Keratinocyte (primary cell): Measurements from ENCODE around the gene IL12RB2. TPM values are rescaled to one million over a fixed set of nuclear protein-coding genes. Genes with fewer than 3 reads are reported as not detected.

Source experiments
- DNase-seq: peaks from one replicate; pipeline ENCODE4 v3.0.0-alpha.2; 2011; ENCODE audit warnings: low read depth, missing footprints, low spot score
- FAIRE-seq: peaks from 2 replicates; lab custom pipeline; 2011; peaks lifted over from hg19 to GRCh38; lab: Jason Lieb, UNC
- H2AFZ ChIP-seq: 2 replicates; pipeline ENCODE4 v1.6.0; 2012; ENCODE audit warnings: low read length, control low read depth, inconsistent platforms; ENCODE audit not compliant: control insufficient read depth
- H3K27ac ChIP-seq: 2 replicates; pipeline ENCODE4 v1.5.1; 2011; ENCODE audit warnings: low read length; ENCODE audit not compliant: control insufficient read depth, insufficient read depth
- H3K27me3 ChIP-seq: 3 replicates; pipeline ENCODE4 v1.6.0; 2011; ENCODE audit warnings: low read length; ENCODE audit not compliant: control insufficient read depth, insufficient read depth; ENCODE audit errors: extremely low read depth
- H3K36me3 ChIP-seq, 2 experiments: 2 replicates in 1 of 2; 3 replicates in 1 of 2; pipeline ENCODE4 v1.5.1; 2011; ENCODE audit warnings: low read length in 2 of 2, mild to moderate bottlenecking in 1 of 2; ENCODE audit not compliant: control insufficient read depth in 2 of 2, insufficient read depth in 2 of 2; ENCODE audit errors: extremely low read depth in 1 of 2
- H3K4me1 ChIP-seq: 3 replicates; pipeline ENCODE4 v1.5.1; 2011; ENCODE audit warnings: low read length; ENCODE audit not compliant: control insufficient read depth, insufficient read depth; ENCODE audit errors: extremely low read depth
- H3K4me2 ChIP-seq: 3 replicates; pipeline ENCODE4 v1.6.0; 2011; ENCODE audit warnings: low read depth, low read length; ENCODE audit not compliant: control insufficient read depth, insufficient read depth; ENCODE audit errors: extremely low read depth
- H3K4me3 ChIP-seq, 3 experiments: fragments of 200-600 bp in 1 of 3; sonication (generic) in 1 of 3; 2 replicates in 2 of 3; 3 replicates in 1 of 3; pipeline ENCODE4 v1.5.1; 2011 to 2016; ENCODE audit warnings: low read length in 3 of 3, mild to moderate bottlenecking in 3 of 3, control low read depth in 2 of 3, inconsistent platforms in 1 of 3, low read depth in 1 of 3, mixed read lengths in 1 of 3, mixed run types in 1 of 3, moderate library complexity in 1 of 3; ENCODE audit not compliant: control insufficient read depth in 2 of 3, insufficient read depth in 2 of 3; ENCODE audit errors: extremely low read depth in 1 of 3
- H3K79me2 ChIP-seq: 2 replicates; pipeline ENCODE4 v1.6.0; 2012; ENCODE audit warnings: low read length; ENCODE audit not compliant: control insufficient read depth, insufficient read depth
- H3K9ac ChIP-seq: 3 replicates; pipeline ENCODE4 v1.6.0; 2011; ENCODE audit warnings: low read length; ENCODE audit not compliant: control insufficient read depth, insufficient read depth; ENCODE audit errors: extremely low read depth
- H3K9me1 ChIP-seq: 3 replicates; pipeline ENCODE4 v1.6.0; 2011; ENCODE audit warnings: low read length; ENCODE audit not compliant: control insufficient read depth, insufficient read depth; ENCODE audit errors: extremely low read depth
- H3K9me3 ChIP-seq: 2 replicates; pipeline ENCODE4 v1.5.1; 2012; ENCODE audit warnings: low read depth, low read length; ENCODE audit not compliant: control insufficient read depth
- H4K20me1 ChIP-seq: 3 replicates; pipeline ENCODE4 v1.6.0; 2011; ENCODE audit warnings: low read length; ENCODE audit not compliant: control insufficient read depth, insufficient read depth; ENCODE audit errors: extremely low read depth
- EZH2 ChIP-seq: IDR thresholded peaks from one replicate; pipeline ENCODE4 v1.6.1; 2012; ENCODE audit warnings: inconsistent platforms, mild to moderate bottlenecking, low read length, moderate library complexity
- dilution Hi-C: fragments of 300-500 bp; cut with MboI; formaldehyde crosslinking; loops from one replicate; pipeline ENCODE4 v1.7.0; 2020; ENCODE audit warnings: low sequenced_read_pairs; ENCODE audit not compliant: extremely low pct_ligation_motif_present
- polyA plus RNA-seq, 5 experiments: library from polyadenylated mRNA; depleted of rRNA in 3 of 5; stranded (reverse) in 3 of 5; stranded (forward) in 1 of 5; unstranded in 1 of 5; fragments of >200 nt; gene quantifications; 1 replicate in 1 of 5; 2 replicates in 3 of 5; 3 replicates in 1 of 5; pipeline versions ENCODE4 v1.2.1 to v1.2.3, GENCODE V29; 2011 to 2012; ENCODE audit warnings: missing spikeins in 2 of 5, low read depth in 1 of 5, low replicate concordance in 1 of 5
- TF ChIP-seq, protein P1 (sequence below), 3 experiments: IDR thresholded peaks in 1 of 3; conservative IDR thresholded peaks in 1 of 3; optimal IDR thresholded peaks in 1 of 3; 2 replicates in 2 of 3; 3 replicates in 1 of 3; pipeline versions ENCODE3 to v1.5.1; 2011; ENCODE audit warnings: low read length in 3 of 3, mild to moderate bottlenecking in 3 of 3, moderate library complexity in 2 of 3, control low read depth in 1 of 3, inconsistent platforms in 1 of 3; ENCODE audit not compliant: insufficient read depth in 2 of 3; ENCODE audit errors: extremely low read depth in 1 of 3

Gene IL12RB2
- polyA plus RNA-seq, 1 donor (not counting 4 experiments of a cell fraction or from before 2014, with no cell fraction given), result 0.63 TPM

- peaks cover 15% of the 10 kb centered on the region for H3K4me1 ChIP-seq
- no peaks in the 10 kb centered on the region for H3K36me3 ChIP-seq
- DNase-seq, result no peak
- peak overlapping the region; percentile 19 for H2AFZ ChIP-seq
- H3K27me3 ChIP-seq, result no peaks in the 10 kb centered on the region
- dilution Hi-C loops, result no loop called here
- H3K9ac ChIP-seq, result no peak overlapping the region
- no peak for TF ChIP-seq EZH2
- TF ChIP-seq, protein P1, sequence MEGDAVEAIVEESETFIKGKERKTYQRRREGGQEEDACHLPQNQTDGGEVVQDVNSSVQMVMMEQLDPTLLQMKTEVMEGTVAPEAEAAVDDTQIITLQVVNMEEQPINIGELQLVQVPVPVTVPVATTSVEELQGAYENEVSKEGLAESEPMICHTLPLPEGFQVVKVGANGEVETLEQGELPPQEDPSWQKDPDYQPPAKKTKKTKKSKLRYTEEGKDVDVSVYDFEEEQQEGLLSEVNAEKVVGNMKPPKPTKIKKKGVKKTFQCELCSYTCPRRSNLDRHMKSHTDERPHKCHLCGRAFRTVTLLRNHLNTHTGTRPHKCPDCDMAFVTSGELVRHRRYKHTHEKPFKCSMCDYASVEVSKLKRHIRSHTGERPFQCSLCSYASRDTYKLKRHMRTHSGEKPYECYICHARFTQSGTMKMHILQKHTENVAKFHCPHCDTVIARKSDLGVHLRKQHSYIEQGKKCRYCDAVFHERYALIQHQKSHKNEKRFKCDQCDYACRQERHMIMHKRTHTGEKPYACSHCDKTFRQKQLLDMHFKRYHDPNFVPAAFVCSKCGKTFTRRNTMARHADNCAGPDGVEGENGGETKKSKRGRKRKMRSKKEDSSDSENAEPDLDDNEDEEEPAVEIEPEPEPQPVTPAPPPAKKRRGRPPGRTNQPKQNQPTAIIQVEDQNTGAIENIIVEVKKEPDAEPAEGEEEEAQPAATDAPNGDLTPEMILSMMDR (optimal IDR thresholded peaks at IDR 0.05 in 1 of 3, IDR thresholded peaks at IDR 0.05 in 1 of 3, conservative IDR thresholded peaks at IDR 0.05 in 1 of 3; ENCODE audit: extremely low read depth in 1 of 3, insufficient read depth in 2 of 3, low read length in 3 of 3), result no peak
- no peaks in the 10 kb centered on the region for H3K79me2 ChIP-seq
- H4K20me1 ChIP-seq, result no peaks in the 10 kb centered on the region
- no peaks in the 10 kb centered on the region for H3K9me3 ChIP-seq
- no peak overlapping the region for H3K4me2 ChIP-seq
- H3K27ac ChIP-seq, result no peak overlapping the region
- no peaks in the 10 kb centered on the region for H3K9me1 ChIP-seq
- FAIRE-seq, result no peak
- no peak overlapping the region for H3K4me3 ChIP-seq
Measured at GRCh38 chr1:67367370-67368045, 59.8 kb downstream of the IL12RB2 start.

- H3K27ac ChIP-seq, result no peak overlapping the region
- H3K4me1 ChIP-seq, result peaks cover 15% of the 10 kb centered on the region
- no peaks in the 10 kb centered on the region for H3K79me2 ChIP-seq
- H3K9ac ChIP-seq, result no peak overlapping the region
- TF ChIP-seq, protein P1 (optimal IDR thresholded peaks at IDR 0.05 in 1 of 3, IDR thresholded peaks at IDR 0.05 in 1 of 3, conservative IDR thresholded peaks at IDR 0.05 in 1 of 3; ENCODE audit: extremely low read depth in 1 of 3, insufficient read depth in 2 of 3, low read length in 3 of 3), result no peak
- TF ChIP-seq EZH2, result no peak
- no peaks in the 10 kb centered on the region for H3K27me3 ChIP-seq
- H3K9me1 ChIP-seq, result no peaks in the 10 kb centered on the region
- H2AFZ ChIP-seq, result no peak overlapping the region
- no peak for DNase-seq
- dilution Hi-C loops, result no loop called here
- no peak overlapping the region for H3K4me3 ChIP-seq
- H3K36me3 ChIP-seq, result no peaks in the 10 kb centered on the region
- H3K9me3 ChIP-seq, result no peaks in the 10 kb centered on the region
- H3K4me2 ChIP-seq, result no peak overlapping the region
- no peaks in the 10 kb centered on the region for H4K20me1 ChIP-seq
- no peak for FAIRE-seq
Measured at GRCh38 chr1:67368046-67368514, 60.4 kb downstream of the IL12RB2 start.
